SK-N-SH treated with all-trans-retinoic acid at 6 μM for 48 hours (cell line): ENCODE measurements around the gene IL12B.

Experiments used
- ESRRG ChIP-seq: fragments of 250-450 bp; sonication (Bioruptor Pico); IDR thresholded peaks from 2 replicates; pipeline ENCODE4 v1.6.1; 2021; ENCODE audit warnings: mild to moderate bottlenecking
- OSR1 ChIP-seq: fragments of 250-450 bp; sonication (Bioruptor Pico); IDR thresholded peaks from 2 replicates; pipeline ENCODE4 v1.8.0; 2022; ENCODE audit warnings: moderate library complexity, mild to moderate bottlenecking, inconsistent platforms
- ZC3H10 ChIP-seq: fragments of 250-450 bp; sonication (Bioruptor Pico); IDR thresholded peaks from 2 replicates; pipeline ENCODE4 v1.5.1; 2021; ENCODE audit warnings: mild to moderate bottlenecking, moderate library complexity
- ZFP3 ChIP-seq: fragments of 250-450 bp; sonication (Bioruptor Pico); IDR thresholded peaks from 2 replicates; pipeline ENCODE4 v1.5.0; 2020; ENCODE audit warnings: mild to moderate bottlenecking, moderate library complexity
- ZFP30 ChIP-seq: fragments of 450-650 bp; formaldehyde crosslinking; IDR thresholded peaks from 2 replicates; pipeline ENCODE4 v1.5.0; 2022; ENCODE audit warnings: mild to moderate bottlenecking, moderate library complexity

GRCh38 chr5:159324986-159325385, 5.3 kb downstream of the IL12B start:
- TF ChIP-seq ESRRG (no peak), ZC3H10 (CRISPR knock-in tag) (no peak), ZFP3 (CRISPR knock-in tag) (no peak), ZFP30 (CRISPR knock-in tag) (no peak), OSR1 (CRISPR knock-in tag) (no peak)
